SK-N-SH (cell line): ENCODE measurements around the gene SHLD1. TPM values are rescaled to one million over a fixed set of nuclear protein-coding genes. Genes with fewer than 3 reads are reported as not detected.

Source experiments
- CTCF ChIA-PET: fragments of 300-600, 350-600 bp; formaldehyde crosslinking; extraction: SDS; loops from one replicate; lab custom pipeline; 2021; lab: Yijun Ruan, JAX
- POLR2A ChIA-PET: fragments of 350-600 bp; sonication (Branson Sonifier 250); formaldehyde crosslinking; extraction: SDS; loops from one replicate; lab custom pipeline; 2020; ENCODE audit warnings: antibody characterized with exemption, inconsistent platforms; lab: Yijun Ruan, JAX
- DNase-seq: peaks from one replicate; pipeline ENCODE4 v3.0.0; 2012
- H2AFZ ChIP-seq: fragments of 200-600 bp; sonication (generic); 2 replicates; pipeline ENCODE4 v1.8.1; 2016; ENCODE audit warnings: antibody characterized with exemption, mild to moderate bottlenecking, low read depth
- H3F3A ChIP-seq: fragments of 200-600 bp; sonication (generic); replicated peaks from 2 replicates; pipeline ENCODE3; 2016; ENCODE audit warnings: antibody characterized with exemption, mild to moderate bottlenecking; ENCODE audit not compliant: insufficient read depth
- H3K27ac ChIP-seq, 2 experiments: fragments of 200-500 bp in 1 of 2; fragments of 200-600 bp in 1 of 2; sonication (Bioruptor generic) in 1 of 2; sonication (generic), shearing (Covaris generic) in 1 of 2; 2 replicates each; pipeline versions ENCODE4 v1.5.1 to v1.6.1; 2014 to 2016; ENCODE audit warnings: low read depth in 2 of 2, inconsistent platforms in 1 of 2, low read length in 1 of 2, mild to moderate bottlenecking in 1 of 2, mixed read lengths in 1 of 2
- H3K27me3 ChIP-seq: fragments of 200-600 bp; sonication (generic), shearing (Covaris generic); 2 replicates; pipeline ENCODE4 v1.6.1; 2016; ENCODE audit warnings: mixed run types; ENCODE audit not compliant: insufficient read depth
- H3K36me3 ChIP-seq, 2 experiments: fragments of 200-500 bp in 1 of 2; fragments of 200-600 bp in 1 of 2; sonication (Bioruptor generic) in 1 of 2; sonication (generic) in 1 of 2; replicated peaks in 1 of 2; 2 replicates each; pipeline versions ENCODE3 to v1.5.1; 2014 to 2016; ENCODE audit warnings: low read length in 1 of 2, mild to moderate bottlenecking in 1 of 2; ENCODE audit not compliant: insufficient read depth in 2 of 2, control insufficient read depth in 1 of 2
- H3K4me1 ChIP-seq, 2 experiments: fragments of 200-500 bp in 1 of 2; fragments of 200-600 bp in 1 of 2; sonication (Bioruptor generic) in 1 of 2; sonication (generic), shearing (Covaris generic) in 1 of 2; 2 replicates each; pipeline versions ENCODE4 v1.5.1 to v1.6.1; 2014 to 2016; ENCODE audit warnings: low read depth in 1 of 2, low read length in 1 of 2, mixed run types in 1 of 2; ENCODE audit not compliant: insufficient read depth in 2 of 2, control insufficient read depth in 1 of 2
- H3K4me2 ChIP-seq: fragments of 200-600 bp; sonication (generic), shearing (Covaris generic); 2 replicates; pipeline ENCODE4 v1.6.1; 2017; ENCODE audit warnings: mixed run types
- H3K4me3 ChIP-seq, 2 experiments: fragments of 200-500 bp in 1 of 2; fragments of 200-600 bp in 1 of 2; sonication (Bioruptor generic) in 1 of 2; sonication (generic), shearing (Covaris generic) in 1 of 2; 2 replicates each; pipeline versions ENCODE4 v1.5.1 to v1.8.1; 2014 to 2016; ENCODE audit warnings: low read depth in 2 of 2, inconsistent platforms in 1 of 2, low read length in 1 of 2, mild to moderate bottlenecking in 1 of 2, mixed read lengths in 1 of 2, moderate library complexity in 1 of 2
- H3K79me2 ChIP-seq: fragments of 200-600 bp; sonication (generic); 2 replicates; pipeline ENCODE4 v1.8.1; 2017; ENCODE audit warnings: mild to moderate bottlenecking; ENCODE audit not compliant: insufficient read depth
- H3K9ac ChIP-seq: fragments of 200-600 bp; sonication (generic); 2 replicates; pipeline ENCODE4 v1.6.1; 2017; ENCODE audit warnings: mixed run types
- H3K9me2 ChIP-seq: fragments of 200-600 bp; sonication (generic); 2 replicates; pipeline ENCODE4 v1.6.1; 2017; ENCODE audit warnings: mixed run types
- H3K9me3 ChIP-seq: fragments of 200-600 bp; sonication (generic); 2 replicates; pipeline ENCODE4 v1.6.1; 2017; ENCODE audit warnings: mixed run types, mild to moderate bottlenecking, moderate library complexity
- H4K20me1 ChIP-seq: fragments of 200-600 bp; sonication (generic); 2 replicates; pipeline ENCODE4 v1.6.1; 2017; ENCODE audit warnings: mild to moderate bottlenecking, mixed run types; ENCODE audit not compliant: insufficient read depth
- EP300 ChIP-seq, 2 experiments: IDR thresholded peaks; 2 replicates each; pipeline versions ENCODE4 v1.4.0 to v1.6.1; 2012; ENCODE audit warnings: borderline replicate concordance in 1 of 2, low read depth in 1 of 2, low read length in 1 of 2
- EZH2phosphoT487 ChIP-seq: fragments of 200-600 bp; sonication (generic); IDR thresholded peaks from 2 replicates; pipeline ENCODE4 v1.6.1; 2017; ENCODE audit warnings: low read depth, mixed run types, mild to moderate bottlenecking, antibody characterized with exemption, moderate library complexity, borderline replicate concordance
- FOXJ3 ChIP-seq: sonication (generic); formaldehyde crosslinking; IDR thresholded peaks from 2 replicates; pipeline ENCODE4 v1.5.1; 2020; ENCODE audit warnings: mild to moderate bottlenecking, missing genetic modification reagents
- FOXM1 ChIP-seq: IDR thresholded peaks from 2 replicates; pipeline ENCODE4 v1.4.0; 2012; ENCODE audit warnings: low read depth, mild to moderate bottlenecking
- GABPA ChIP-seq: IDR thresholded peaks from 2 replicates; pipeline ENCODE4 v1.4.0; 2012; ENCODE audit warnings: low read depth, mild to moderate bottlenecking
- MXI1 ChIP-seq: IDR thresholded peaks from 2 replicates; pipeline ENCODE4 v1.6.1; 2012; ENCODE audit warnings: mild to moderate bottlenecking, low read depth, low read length, improper control_type of control experiment
- RCOR1 ChIP-seq: fragments of 150-350 bp; IDR thresholded peaks from 2 replicates; pipeline ENCODE4 v1.6.1; 2017; ENCODE audit warnings: antibody characterized with exemption, low read length
- SMC3 ChIP-seq: IDR thresholded peaks from 2 replicates; pipeline ENCODE4 v1.6.1; 2012; ENCODE audit warnings: low read depth, low read length, improper control_type of control experiment
- TEAD4 ChIP-seq: IDR thresholded peaks from 2 replicates; pipeline ENCODE4 v1.4.0; 2012; ENCODE audit warnings: mild to moderate bottlenecking, borderline replicate concordance; ENCODE audit not compliant: insufficient read depth
- USF2 ChIP-seq: fragments of 150-350 bp; IDR thresholded peaks from 2 replicates; pipeline ENCODE4 v1.6.1; 2017; ENCODE audit warnings: antibody characterized with exemption, low read length, low read depth, borderline replicate concordance
- WGBS: methylation state at CpG from one replicate; pipeline ENCODE4 v1.1.6; 2017; ENCODE audit warnings: low lambda C conversion rate; 5-methylcytosine and 5-hydroxymethylcytosine counted together
- polyA plus RNA-seq, 3 experiments: library from polyadenylated mRNA; depleted of rRNA; stranded (reverse); fragments of >200 nt; gene quantifications; 2 replicates each; pipeline ENCODE4 v1.2.3, GENCODE V29; 2012
- TF ChIP-seq, protein P1 (sequence below): IDR thresholded peaks from 2 replicates; pipeline ENCODE4 v1.4.0; 2012; ENCODE audit warnings: low read depth, borderline replicate concordance

SHLD1 gene
- polyA plus RNA-seq, 1 of the 3 experiments (the other 2 are of a cell fraction) = 4.5 TPM

DNA sequence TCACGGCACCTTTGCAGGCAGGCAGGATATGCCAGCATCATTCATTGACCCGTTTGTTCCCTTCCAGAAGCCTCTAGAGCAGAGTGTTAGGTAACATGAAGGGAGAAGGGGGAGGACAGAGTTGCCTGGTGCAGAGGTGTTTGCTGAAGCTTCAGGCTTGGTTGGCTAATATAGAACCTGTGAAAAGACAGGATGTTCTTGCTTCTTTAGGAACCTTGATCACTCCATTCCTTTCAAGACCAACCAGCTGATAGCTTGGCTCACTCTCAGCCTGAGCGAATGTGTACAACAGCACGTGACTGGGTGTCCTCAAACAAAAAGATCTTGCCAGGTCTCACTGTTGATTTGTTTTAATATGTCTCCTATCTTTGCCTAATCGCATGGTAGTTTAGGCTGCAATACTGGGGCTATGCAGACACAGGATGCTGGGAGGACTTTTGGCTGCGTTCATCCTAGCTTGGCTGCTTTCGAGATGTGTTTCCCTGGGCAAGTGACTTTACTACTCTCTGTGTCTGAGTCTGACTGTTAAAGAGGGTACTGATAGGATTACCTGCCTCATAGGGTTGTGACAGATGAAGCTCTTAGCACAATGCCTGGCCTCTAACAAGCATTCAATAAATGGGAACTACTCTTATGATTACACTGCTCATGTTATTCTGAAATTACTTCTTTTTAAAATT is 16.0 kb downstream of the SHLD1 start (continued):
- TF ChIP-seq GABPA = no peak
- TF ChIP-seq SMC3 = no peak
- no peak for TF ChIP-seq TEAD4
- no peak for TF ChIP-seq EZH2phosphoT487

DNA sequence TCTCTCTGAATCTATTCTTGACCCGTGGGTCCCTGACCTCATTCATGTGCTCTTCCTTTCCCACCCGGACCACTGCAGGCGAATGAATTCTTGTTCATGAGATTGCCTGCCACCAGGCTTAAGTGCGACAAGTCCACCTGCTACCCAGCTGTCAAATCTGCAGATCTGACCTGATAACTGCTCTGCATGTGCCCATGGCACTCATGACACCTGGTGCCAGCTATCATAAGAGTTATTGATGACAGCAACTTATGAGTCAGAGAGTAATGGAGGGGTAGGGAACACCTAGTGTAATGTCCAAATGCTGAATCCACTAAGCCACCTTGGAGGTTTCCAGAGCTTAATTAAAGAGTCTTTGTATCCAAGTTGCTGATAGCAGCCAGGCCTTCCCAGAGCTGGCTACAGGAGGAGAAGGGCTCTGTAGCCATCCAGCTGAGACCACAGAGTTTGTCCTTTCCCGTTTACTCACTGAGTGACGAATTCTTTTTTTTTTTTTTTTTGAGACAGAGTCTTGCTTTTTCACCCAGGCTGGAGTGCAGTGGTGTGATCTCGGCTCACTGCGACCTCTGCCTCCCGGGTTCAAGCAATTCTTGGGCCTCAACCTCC is 17.4 kb downstream of the SHLD1 start:
- H3K9me3 ChIP-seq = no peaks in the 10 kb centered on the region
- no peaks in the 10 kb centered on the region for H3F3A ChIP-seq
- WGBS = 77% methylated on average over 9 of the region's 9 CpGs
- CTCF ChIA-PET = interaction anchor here (0.6 to 2.8 kb wide), 2 partner anchors 21 to 87 kb away, joined by 4 to 9 read pairs; no protein-coding TSS in a partner anchor
- H3K9me2 ChIP-seq = no peaks in the 10 kb centered on the region
- no peak overlapping the region for H3K4me2 ChIP-seq
- no peak for TF ChIP-seq EP300 (IDR thresholded peaks at IDR 0.05; ENCODE audit: borderline replicate concordance in 1 of 2, low read depth in 1 of 2, low read length in 1 of 2)
- TF ChIP-seq FOXJ3 (CRISPR knock-in tag) = no peak
- TF ChIP-seq USF2 = no peak
- TF ChIP-seq MXI1 = no peak
- TF ChIP-seq RCOR1 = no peak
- TF ChIP-seq, all 33 proteins: peak for 0
- no peak overlapping the region for H2AFZ ChIP-seq
- no peaks in the 10 kb centered on the region for H3K79me2 ChIP-seq
- H3K27ac ChIP-seq = no peak overlapping the region
- no peak overlapping the region for H3K9ac ChIP-seq
- no peak for DNase-seq
- H3K4me3 ChIP-seq = no peak overlapping the region
- H3K27me3 ChIP-seq = no peaks in the 10 kb centered on the region
- no peaks in the 10 kb centered on the region for H4K20me1 ChIP-seq
- H3K4me1 ChIP-seq = peaks cover 0 to 4% of the 10 kb centered on the region in 2 experiments; a peak in 1 of 4 replicates
- POLR2A ChIA-PET = no interaction called here
- no peaks in the 10 kb centered on the region for H3K36me3 ChIP-seq

GRCh38 chr20:5770231-5770986 is 20.2 kb downstream of the SHLD1 start:
- Histone ChIP-seq H3K4me2 (no peak overlapping the region), H3K27ac (no peak overlapping the region), H3K9me3 (no peaks in the 10 kb centered on the region), H4K20me1 (no peaks in the 10 kb centered on the region), H3K36me3 (no peaks in the 10 kb centered on the region), H3K9ac (no peak overlapping the region), H3K79me2 (no peaks in the 10 kb centered on the region), H2AFZ (no peak overlapping the region), H3K27me3 (no peaks in the 10 kb centered on the region), H3K4me1 (peaks cover 0 to 4% of the 10 kb centered on the region in 2 experiments; a peak in 1 of 4 replicates), H3F3A (no peaks in the 10 kb centered on the region), H3K4me3 (no peak overlapping the region), H3K9me2 (no peaks in the 10 kb centered on the region)
- POLR2A ChIA-PET = no interaction called here
- DNase-seq = no peak
- WGBS = 100% methylated on average over 3 of the region's 3 CpGs
- TF ChIP-seq MXI1 (no peak), FOXM1 (no peak)
- TF ChIP-seq, protein P1, sequence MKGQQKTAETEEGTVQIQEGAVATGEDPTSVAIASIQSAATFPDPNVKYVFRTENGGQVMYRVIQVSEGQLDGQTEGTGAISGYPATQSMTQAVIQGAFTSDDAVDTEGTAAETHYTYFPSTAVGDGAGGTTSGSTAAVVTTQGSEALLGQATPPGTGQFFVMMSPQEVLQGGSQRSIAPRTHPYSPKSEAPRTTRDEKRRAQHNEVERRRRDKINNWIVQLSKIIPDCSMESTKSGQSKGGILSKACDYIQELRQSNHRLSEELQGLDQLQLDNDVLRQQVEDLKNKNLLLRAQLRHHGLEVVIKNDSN = no peak
- CTCF ChIA-PET = no interaction called here
